Measurements from ENCODE around the gene LMF1.
"Not testable (repeated sequence)": the region's sequence is repeated elsewhere in the genome, so short reads cannot be mapped to it uniquely, and the experiment has no call there.

DNA sequence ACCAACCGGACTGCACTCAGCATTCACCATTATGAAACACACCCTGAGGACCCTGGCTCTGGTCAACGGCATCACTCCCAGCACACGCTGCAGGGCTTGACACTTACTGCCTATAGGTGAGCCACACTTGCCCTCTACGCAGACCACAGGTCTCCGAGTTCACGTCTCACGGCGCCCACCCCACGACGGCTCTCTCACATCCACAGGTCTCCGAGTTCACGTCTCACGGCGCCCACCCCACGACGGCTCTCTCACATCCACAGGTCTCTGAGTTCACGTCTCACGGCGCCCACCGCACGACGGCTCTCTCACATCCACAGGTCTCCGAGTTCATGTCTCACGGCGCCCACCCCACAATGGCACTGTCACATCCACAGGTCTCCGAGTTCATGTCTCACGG is 15.0 kb downstream of the LMF1 start:
- TF ChIP-seq, protein P1, sequence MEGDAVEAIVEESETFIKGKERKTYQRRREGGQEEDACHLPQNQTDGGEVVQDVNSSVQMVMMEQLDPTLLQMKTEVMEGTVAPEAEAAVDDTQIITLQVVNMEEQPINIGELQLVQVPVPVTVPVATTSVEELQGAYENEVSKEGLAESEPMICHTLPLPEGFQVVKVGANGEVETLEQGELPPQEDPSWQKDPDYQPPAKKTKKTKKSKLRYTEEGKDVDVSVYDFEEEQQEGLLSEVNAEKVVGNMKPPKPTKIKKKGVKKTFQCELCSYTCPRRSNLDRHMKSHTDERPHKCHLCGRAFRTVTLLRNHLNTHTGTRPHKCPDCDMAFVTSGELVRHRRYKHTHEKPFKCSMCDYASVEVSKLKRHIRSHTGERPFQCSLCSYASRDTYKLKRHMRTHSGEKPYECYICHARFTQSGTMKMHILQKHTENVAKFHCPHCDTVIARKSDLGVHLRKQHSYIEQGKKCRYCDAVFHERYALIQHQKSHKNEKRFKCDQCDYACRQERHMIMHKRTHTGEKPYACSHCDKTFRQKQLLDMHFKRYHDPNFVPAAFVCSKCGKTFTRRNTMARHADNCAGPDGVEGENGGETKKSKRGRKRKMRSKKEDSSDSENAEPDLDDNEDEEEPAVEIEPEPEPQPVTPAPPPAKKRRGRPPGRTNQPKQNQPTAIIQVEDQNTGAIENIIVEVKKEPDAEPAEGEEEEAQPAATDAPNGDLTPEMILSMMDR (optimal IDR thresholded peaks at IDR 0.05 in 1 of 3, IDR thresholded peaks at IDR 0.05 in 1 of 3, conservative IDR thresholded peaks at IDR 0.05 in 1 of 3; ENCODE audit: extremely low read depth in 1 of 3, insufficient read depth in 2 of 3, low read length in 3 of 3): not testable (repeated sequence)
- not testable (repeated sequence) for TF ChIP-seq EZH2 (IDR thresholded peaks at IDR 0.05; ENCODE audit: low read length)

Data from keratinocyte (primary cell).